Suprapubic skin (tissue), 4 donors: ENCODE data around the gene UBE2L5.

Experiments
- CTCF ChIP-seq, 2 donors: fragments of 200-600 bp in 1 of 2; fragments of 450-650 bp in 1 of 2; sonication (generic) in 1 of 2; IDR thresholded peaks; one replicate each; pipeline ENCODE4 v1.5.1; 2016 to 2019; ENCODE audit warnings: antibody characterized with exemption in 2 of 2, mild to moderate bottlenecking in 1 of 2, moderate library complexity in 1 of 2
- EP300 ChIP-seq: sonication (generic); formaldehyde crosslinking; IDR thresholded peaks from one replicate; pipeline ENCODE4 v1.6.1; 2017; ENCODE audit warnings: antibody characterized with exemption
- POLR2AphosphoS5 ChIP-seq, 3 donors: sonication (generic); formaldehyde crosslinking; IDR thresholded peaks; one replicate each; pipeline ENCODE4 v1.6.1; 2017; ENCODE audit warnings: antibody characterized with exemption in 3 of 3

GRCh38 chr13:30394751-30395191 is 27.5 kb upstream of the UBE2L5 start:
- TF ChIP-seq CTCF (IDR thresholded peaks at IDR 0.05) (no peak), EP300 (no peak), POLR2AphosphoS5 (IDR thresholded peaks at IDR 0.05) (no peak)
